OCI-LY7 (cell line): ENCODE measurements around the gene SAPCD2. TPM values are rescaled to one million over a fixed set of nuclear protein-coding genes. Genes with fewer than 3 reads are reported as not detected.

Source experiments
- BruUV-seq: library from RNA; stranded (reverse); fragments of 400-500 nt; replicated peaks from 2 replicates; lab custom pipeline; 2021; lab: Mats Ljungman, UMichigan
- CTCF ChIA-PET: fragments of 300-600 bp; sonication (Branson Sonifier 250); formaldehyde crosslinking; loops from one replicate; lab custom pipeline; 2022; ENCODE audit warnings: antibody characterized with exemption; ENCODE audit not compliant: unreplicated experiment; lab: Charles Lee
- POLR2A ChIA-PET: fragments of 300-600 bp; sonication (Branson Sonifier 250); formaldehyde crosslinking; loops from one replicate; lab custom pipeline; 2022; ENCODE audit warnings: antibody characterized with exemption; lab: Charles Lee
- DNase-seq: peaks from one replicate; pipeline ENCODE4 v3.0.0-alpha.2; 2015; ENCODE audit warnings: low spot score
- H2AFZ ChIP-seq: fragments of 200-600 bp; sonication (generic), shearing (Covaris generic); 2 replicates; pipeline ENCODE4 v1.6.1; 2014; ENCODE audit warnings: mild to moderate bottlenecking, antibody characterized with exemption, low read length, moderate library complexity
- H3K27ac ChIP-seq: fragments of 200-600 bp; sonication (generic); 2 replicates; pipeline ENCODE4 v1.5.1; 2014; ENCODE audit warnings: mixed run types, low read depth, mild to moderate bottlenecking, moderate library complexity, low read length, inconsistent platforms; ENCODE audit not compliant: poor library complexity, severe bottlenecking
- H3K36me3 ChIP-seq: fragments of 200-600 bp; sonication (generic); 2 replicates; pipeline ENCODE4 v1.6.1; 2014; ENCODE audit warnings: mild to moderate bottlenecking, antibody characterized with exemption, low read length, moderate library complexity, mixed read lengths; ENCODE audit not compliant: insufficient read depth
- H3K4me1 ChIP-seq: fragments of 200-600 bp; sonication (generic); 2 replicates; pipeline ENCODE4 v1.5.1; 2014; ENCODE audit warnings: mild to moderate bottlenecking, low read length; ENCODE audit not compliant: insufficient read depth, poor library complexity, severe bottlenecking
- H3K4me2 ChIP-seq: fragments of 200-600 bp; sonication (generic); 2 replicates; pipeline ENCODE4 v1.6.1; 2014; ENCODE audit warnings: mild to moderate bottlenecking, low read length
- H3K4me3 ChIP-seq: fragments of 200-600 bp; sonication (generic); 2 replicates; pipeline ENCODE4 v1.5.1; 2014; ENCODE audit warnings: mild to moderate bottlenecking, low read depth, low read length; ENCODE audit not compliant: poor library complexity, severe bottlenecking
- H3K79me2 ChIP-seq: fragments of 200-600 bp; sonication (generic); 2 replicates; pipeline ENCODE4 v1.6.1; 2016; ENCODE audit warnings: low read depth, mild to moderate bottlenecking, low read length, moderate library complexity, mixed read lengths; ENCODE audit not compliant: insufficient read depth
- H3K9me2 ChIP-seq: fragments of 200-600 bp; sonication (generic); 2 replicates; pipeline ENCODE4 v1.6.1; 2016; ENCODE audit warnings: mild to moderate bottlenecking, low read length, mixed read lengths; ENCODE audit not compliant: insufficient read depth
- H3K9me3 ChIP-seq: fragments of 200-600 bp; sonication (generic); 2 replicates; pipeline ENCODE4 v1.6.1; 2014; ENCODE audit warnings: mild to moderate bottlenecking, mixed run types, low read length, mixed read lengths
- H4K20me1 ChIP-seq: fragments of 200-600 bp; sonication (generic); 2 replicates; pipeline ENCODE4 v1.6.1; 2014; ENCODE audit warnings: mild to moderate bottlenecking, antibody characterized with exemption, low read length, moderate library complexity, mixed read lengths; ENCODE audit not compliant: insufficient read depth
- CTCF ChIP-seq: fragments of 200-600 bp; sonication (generic); conservative IDR thresholded peaks from 2 replicates; pipeline ENCODE4 v1.5.1; 2014; ENCODE audit warnings: mild to moderate bottlenecking, antibody characterized with exemption, low read length, moderate library complexity, mixed read lengths
- EZH2phosphoT487 ChIP-seq: fragments of 200-600 bp; sonication (generic); IDR thresholded peaks from 2 replicates; pipeline ENCODE4 v1.6.1; 2018; ENCODE audit warnings: low read depth, borderline replicate concordance, mild to moderate bottlenecking, mixed run types, antibody characterized with exemption, low read length, moderate library complexity, mixed read lengths
- intact Hi-C: fragments of 100-400 bp; cut with micrococcal nuclease; formaldehyde crosslinking; loops from one replicate; pipeline ENCODE4 v1.10.0; 2022; ENCODE audit not compliant: unreplicated experiment
- total RNA-seq, 2 experiments: library from RNA; depleted of rRNA in 1 of 2; stranded (reverse); fragments of >200 nt in 1 of 2; shearing (Covaris generic) in 1 of 2; gene quantifications; 2 replicates each; pipeline ENCODE4 v1.2.3, GENCODE V29; 2014 to 2022

The SAPCD2 gene
- total RNA-seq, 2 experiments from 2014 or later: 57.2 to 74.0 TPM

- no peaks in the 10 kb centered on the region for H3K9me2 ChIP-seq
- no TSS peak for BruUV-seq
- H3K36me3 ChIP-seq: no peaks in the 10 kb centered on the region
- no peaks in the 10 kb centered on the region for H3K79me2 ChIP-seq
- H3K9me3 ChIP-seq: no peaks in the 10 kb centered on the region
- H4K20me1 ChIP-seq: no peaks in the 10 kb centered on the region
- H2AFZ ChIP-seq: no peak overlapping the region
- no peak for DNase-seq
- H3K4me3 ChIP-seq: no peak overlapping the region
- no peaks in the 10 kb centered on the region for H3K4me1 ChIP-seq
- intact Hi-C loops: no loop called here
- H3K4me2 ChIP-seq: no peak overlapping the region
- no peak overlapping the region for H3K27ac ChIP-seq
- POLR2A ChIA-PET: no interaction called here
- TF ChIP-seq EZH2phosphoT487 (no peak), CTCF (no peak)
- CTCF ChIA-PET: no interaction called here
Measured at GRCh38 chr9:137057545-137057944, 12.8 kb downstream of the SAPCD2 start.

GRCh38 chr9:137056739-137057415 is 13.5 kb downstream of the SAPCD2 start:
- ChIA-PET CTCF (interaction anchor here (0.6 kb wide), 1 partner anchor 18 kb away, joined by 4 read pairs; no protein-coding TSS in a partner anchor), POLR2A (no interaction called here)
- Histone ChIP-seq H3K4me2 (no peak overlapping the region), H3K4me1 (no peaks in the 10 kb centered on the region), H3K79me2 (no peaks in the 10 kb centered on the region), H3K9me2 (no peaks in the 10 kb centered on the region), H2AFZ (no peak overlapping the region), H3K27ac (no peak overlapping the region), H3K36me3 (no peaks in the 10 kb centered on the region), H3K4me3 (no peak overlapping the region), H3K9me3 (no peaks in the 10 kb centered on the region), H4K20me1 (no peaks in the 10 kb centered on the region)
- DNase-seq: no peak
- intact Hi-C loops: no loop called here
- TF ChIP-seq EZH2phosphoT487 (no peak), CTCF (no peak)
- no TSS peak for BruUV-seq
